ENCODE measurements around the gene HSD17B3.

DNA sequence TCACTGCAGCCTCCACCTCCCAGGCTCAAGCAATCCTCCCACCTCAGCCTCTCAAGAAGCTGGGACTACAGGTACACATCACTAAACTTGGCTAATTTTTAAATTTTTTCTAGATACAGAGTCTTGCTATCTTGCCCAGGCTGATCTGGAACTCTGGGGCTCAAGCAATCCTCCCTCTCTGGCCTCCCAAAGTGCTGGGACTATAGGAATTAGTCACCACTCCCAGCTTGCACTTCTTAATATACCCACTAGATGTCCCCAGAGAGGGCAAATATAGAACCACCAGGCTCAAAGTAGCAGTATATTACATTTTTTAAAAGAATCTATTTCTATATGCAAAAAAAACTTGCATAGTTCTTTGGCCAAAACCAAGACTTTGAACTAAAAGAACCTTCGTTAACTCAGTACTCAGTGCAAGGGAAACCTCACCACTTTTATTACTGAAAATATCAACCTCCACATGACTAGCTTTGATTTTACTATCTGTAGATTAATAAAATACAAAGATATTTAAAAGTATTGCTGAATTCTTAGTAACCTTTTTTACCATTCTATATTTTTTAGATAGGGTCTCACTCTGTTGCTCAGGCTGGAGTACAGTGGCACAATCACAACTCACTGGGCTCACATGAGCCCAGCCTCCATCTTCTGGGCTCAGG, 25.8 kb upstream of the HSD17B3 start:
- TF ChIP-seq SRF (IDR thresholded peaks at IDR 0.05; ENCODE audit: low read depth in 2 of 2, low read length in 2 of 2): no peak
- no peak for TF ChIP-seq TCF12 (IDR thresholded peaks at IDR 0.05; ENCODE audit: low read depth, low read length)
- TF ChIP-seq, protein P1, sequence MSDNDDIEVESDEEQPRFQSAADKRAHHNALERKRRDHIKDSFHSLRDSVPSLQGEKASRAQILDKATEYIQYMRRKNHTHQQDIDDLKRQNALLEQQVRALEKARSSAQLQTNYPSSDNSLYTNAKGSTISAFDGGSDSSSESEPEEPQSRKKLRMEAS (IDR thresholded peaks at IDR 0.05; ENCODE audit: low read depth, low read length): no peak
- no peak for TF ChIP-seq POLR2A (IDR thresholded peaks at IDR 0.05; ENCODE audit: low read depth, low read length)
